H1 (cell line): ENCODE measurements around the gene PKDREJ. TPM values are rescaled to one million over a fixed set of nuclear protein-coding genes. Genes with fewer than 3 reads are reported as not detected.
A peak's percentile ranks its signal among the peaks of the same experiment; 100 is the strongest.

ENCODE experiments used
- CTCF ChIA-PET: fragments of 300-600 bp; sonication (Branson Sonifier 250); formaldehyde crosslinking; loops from one replicate; lab custom pipeline; 2021; ENCODE audit not compliant: partially characterized antibody; lab: Charles Lee
- POLR2A ChIA-PET: fragments of 300-600 bp; sonication (Branson Sonifier 250); formaldehyde crosslinking; loops from one replicate; lab custom pipeline; 2021; ENCODE audit warnings: inconsistent platforms; ENCODE audit not compliant: partially characterized antibody; lab: Charles Lee
- DNase-seq, 2 experiments: peaks; one replicate each; pipeline versions ENCODE4 v3.0.0 to v3.0.0-alpha.2; 2010 to 2022; ENCODE audit warnings: low spot score in 2 of 2, low read depth in 1 of 2, mixed read lengths in 1 of 2
- FAIRE-seq: peaks from 2 replicates; lab custom pipeline; 2011; peaks lifted over from hg19 to GRCh38; lab: Jason Lieb, UNC
- H2AFZ ChIP-seq: 2 replicates; pipeline ENCODE4 v1.8.1; 2012; ENCODE audit warnings: low read length, inconsistent platforms
- H2AK5ac ChIP-seq: 2 replicates; pipeline ENCODE4 v1.6.1; 2013; ENCODE audit warnings: low read depth, low read length
- H2BK120ac ChIP-seq: replicated peaks from 2 replicates; pipeline ENCODE3; 2013; ENCODE audit warnings: low read depth, low read length, inconsistent platforms
- H2BK12ac ChIP-seq: 2 replicates; pipeline ENCODE4 v1.6.1; 2013; ENCODE audit warnings: low read depth, low read length
- H2BK15ac ChIP-seq: 2 replicates; pipeline ENCODE4 v1.6.1; 2013; ENCODE audit warnings: low read length
- H2BK20ac ChIP-seq: 2 replicates; pipeline ENCODE4 v1.6.1; 2013; ENCODE audit warnings: low read length
- H2BK5ac ChIP-seq: 2 replicates; pipeline ENCODE4 v1.6.1; 2013; ENCODE audit warnings: low read depth, low read length
- H3K14ac ChIP-seq: 2 replicates; pipeline ENCODE4 v1.6.1; 2013; ENCODE audit warnings: inconsistent platforms; ENCODE audit not compliant: insufficient read length
- H3K18ac ChIP-seq: 2 replicates; pipeline ENCODE4 v1.6.1; 2013; ENCODE audit warnings: low read length; ENCODE audit errors: extremely low read depth
- H3K23ac ChIP-seq: 2 replicates; pipeline ENCODE4 v1.6.1; 2013; ENCODE audit warnings: inconsistent platforms; ENCODE audit not compliant: insufficient read length
- H3K23me2 ChIP-seq: 2 replicates; pipeline ENCODE4 v1.6.1; 2013; ENCODE audit warnings: low read depth, low read length
- H3K27ac ChIP-seq: 2 replicates; pipeline ENCODE4 v1.6.1; 2011; ENCODE audit warnings: low read depth, low read length, inconsistent platforms
- H3K27me3 ChIP-seq, 4 experiments: replicated peaks in 1 of 4; 1 replicate in 1 of 4; 2 replicates in 3 of 4; pipeline versions ENCODE4 v1.6.1 to v1.8.1; 2011 to 2013; ENCODE audit warnings: low read length in 3 of 4, mild to moderate bottlenecking in 3 of 4, inconsistent platforms in 2 of 4, mixed read lengths in 2 of 4, moderate library complexity in 1 of 4; ENCODE audit not compliant: control insufficient read depth in 3 of 4, insufficient read depth in 3 of 4; ENCODE audit errors: extremely low read depth in 1 of 4
- H3K36me3 ChIP-seq, 4 experiments: 2 replicates each; pipeline versions ENCODE4 v1.6.1 to v1.8.1; 2011 to 2013; ENCODE audit warnings: mild to moderate bottlenecking in 4 of 4, low read length in 3 of 4, moderate library complexity in 2 of 4, control low read depth in 1 of 4, inconsistent platforms in 1 of 4; ENCODE audit not compliant: insufficient read depth in 4 of 4, control insufficient read depth in 2 of 4
- H3K4ac ChIP-seq: replicated peaks from 2 replicates; pipeline ENCODE3; 2013; ENCODE audit warnings: low read length, low read depth, mixed read lengths, inconsistent platforms; ENCODE audit not compliant: insufficient read length
- H3K4me1 ChIP-seq, 4 experiments: replicated peaks in 1 of 4; 1 replicate in 1 of 4; 2 replicates in 3 of 4; pipeline versions ENCODE4 v1.6.1 to v1.8.1; 2011 to 2013; ENCODE audit warnings: low read length in 3 of 4, inconsistent platforms in 2 of 4, mixed read lengths in 1 of 4; ENCODE audit not compliant: insufficient read depth in 4 of 4, control insufficient read depth in 3 of 4
- H3K4me2 ChIP-seq, 2 experiments: 2 replicates each; pipeline versions ENCODE4 v1.6.1 to v1.8.1; 2011 to 2013; ENCODE audit warnings: low read depth in 2 of 2, low read length in 2 of 2, control low read depth in 1 of 2, inconsistent platforms in 1 of 2, mild to moderate bottlenecking in 1 of 2; ENCODE audit not compliant: insufficient read depth in 1 of 2
- H3K4me3 ChIP-seq, 4 experiments: fragments of 200-600, 300-600 bp in 1 of 4; sonication (generic), shearing (Covaris generic), sonication (Bioruptor Twin) in 1 of 4; 2 replicates each; pipeline versions ENCODE4 v1.5.1 to v1.8.1; 2011 to 2016; ENCODE audit warnings: low read length in 4 of 4, low read depth in 3 of 4, control low read depth in 2 of 4, inconsistent platforms in 2 of 4, mild to moderate bottlenecking in 2 of 4, mixed read lengths in 1 of 4, moderate library complexity in 1 of 4; ENCODE audit not compliant: insufficient read depth in 2 of 4; ENCODE audit errors: extremely low read depth in 1 of 4
- H3K56ac ChIP-seq: replicated peaks from 2 replicates; pipeline ENCODE3; 2013; ENCODE audit warnings: low read depth, mild to moderate bottlenecking, mixed read lengths, low read length, inconsistent platforms; ENCODE audit not compliant: insufficient read length
- H3K79me1 ChIP-seq: 2 replicates; pipeline ENCODE4 v1.6.1; 2013; ENCODE audit warnings: low read depth, low read length, control low read depth
- H3K79me2 ChIP-seq, 2 experiments: 2 replicates each; pipeline versions ENCODE4 v1.6.1 to v1.8.1; 2012 to 2013; ENCODE audit warnings: low read length in 2 of 2, mild to moderate bottlenecking in 2 of 2, inconsistent platforms in 1 of 2; ENCODE audit not compliant: insufficient read depth in 2 of 2, control insufficient read depth in 1 of 2
- H3K9ac ChIP-seq, 4 experiments: replicated peaks in 1 of 4; 1 replicate in 1 of 4; 2 replicates in 3 of 4; pipeline versions ENCODE4 v1.6.1 to v1.8.1; 2011 to 2013; ENCODE audit warnings: low read depth in 3 of 4, low read length in 3 of 4, control low read depth in 2 of 4, mild to moderate bottlenecking in 2 of 4, moderate library complexity in 2 of 4, inconsistent platforms in 1 of 4; ENCODE audit errors: extremely low read depth in 1 of 4
- H3K9me3 ChIP-seq, 2 experiments: 2 replicates each; pipeline versions ENCODE4 v1.6.1 to v1.8.1; 2012 to 2013; ENCODE audit warnings: mild to moderate bottlenecking in 2 of 2, moderate library complexity in 2 of 2, control low read depth in 1 of 2, inconsistent platforms in 1 of 2, low read depth in 1 of 2, low read length in 1 of 2, mixed read lengths in 1 of 2; ENCODE audit not compliant: insufficient read depth in 2 of 2
- H4K20me1 ChIP-seq, 2 experiments: replicated peaks in 1 of 2; 2 replicates each; pipeline versions ENCODE3 to v1.8.1; 2011 to 2013; ENCODE audit warnings: inconsistent platforms in 2 of 2, low read length in 2 of 2, mild to moderate bottlenecking in 1 of 2; ENCODE audit not compliant: insufficient read depth in 2 of 2, control insufficient read depth in 1 of 2
- H4K5ac ChIP-seq: 2 replicates; pipeline ENCODE4 v1.6.1; 2013; ENCODE audit warnings: low read length, low read depth, mixed read lengths, inconsistent platforms; ENCODE audit not compliant: insufficient read length
- H4K8ac ChIP-seq: 2 replicates; pipeline ENCODE4 v1.8.0; 2013; ENCODE audit warnings: mild to moderate bottlenecking, moderate library complexity, low read length, inconsistent platforms; ENCODE audit not compliant: insufficient read depth; ENCODE audit errors: extremely low read depth
- H4K91ac ChIP-seq: replicated peaks from 2 replicates; pipeline ENCODE3; 2013; ENCODE audit warnings: low read length, mixed read lengths, inconsistent platforms; ENCODE audit not compliant: insufficient read length
- CBX5 ChIP-seq: fragments of 300-800, 300-1000 bp; sonication (generic); IDR thresholded peaks from 2 replicates; pipeline ENCODE4 v1.7.1; 2016; ENCODE audit warnings: antibody characterized with exemption, low read length, low read depth
- CTBP2 ChIP-seq: IDR thresholded peaks from 2 replicates; pipeline ENCODE4 v1.7.0; 2011; ENCODE audit warnings: borderline replicate concordance, mild to moderate bottlenecking, moderate library complexity, mixed read lengths, low read length; ENCODE audit not compliant: insufficient read depth, insufficient read length
- GTF2F1 ChIP-seq: IDR thresholded peaks from 2 replicates; pipeline ENCODE4 v1.6.1; 2012; ENCODE audit warnings: low read depth, low read length, improper control_type of control experiment, borderline replicate concordance
- PHF8 ChIP-seq: fragments of 200-600 bp; sonication (generic); conservative IDR thresholded peaks from 2 replicates; pipeline ENCODE4 v1.7.1; 2012; ENCODE audit warnings: low read depth, mild to moderate bottlenecking, inconsistent platforms, low read length, moderate library complexity
- POLR2A ChIP-seq, 2 experiments: IDR thresholded peaks; 1 replicate in 1 of 2; 2 replicates in 1 of 2; pipeline ENCODE4 v1.6.1; 2011; ENCODE audit warnings: low read depth in 2 of 2, low read length in 2 of 2, mild to moderate bottlenecking in 2 of 2; ENCODE audit errors: control extremely low read depth in 1 of 2
- SUZ12 ChIP-seq: fragments of 200-600 bp; sonication (generic); IDR thresholded peaks from 2 replicates; pipeline ENCODE4 v1.6.1; 2012; ENCODE audit warnings: mild to moderate bottlenecking, inconsistent platforms, low read length, moderate library complexity, mixed read lengths
- YY1 ChIP-seq: IDR thresholded peaks from 2 replicates; pipeline ENCODE4 v1.6.1; 2011; ENCODE audit warnings: low read depth, mild to moderate bottlenecking, low read length
- WGBS, 2 experiments: shearing (Covaris generic) in 1 of 2; methylation state at CpG; one replicate each; pipeline versions ENCODE4 v1.1.6 to v1.1.7; 2013 to 2015; ENCODE audit warnings: low lambda C conversion rate in 2 of 2, mixed read lengths in 2 of 2, inconsistent platforms in 1 of 2, low coverage in 1 of 2, missing lambda C conversion rate in 1 of 2; ENCODE audit not compliant: insufficient replicate concordance in 2 of 2, insufficient coverage in 1 of 2, insufficient read length in 1 of 2; ENCODE audit errors: extremely low coverage in 1 of 2, missing lambda C conversion rate in 1 of 2; 5-methylcytosine and 5-hydroxymethylcytosine counted together
- long read RNA-seq, 2 experiments: library from RNA in 1 of 2; library from capped mRNA in 1 of 2; stranded (forward); transcript quantifications; one replicate each; pipeline ENCODE4 v2.0.0, GENCODE V29; 2021; ENCODE audit warnings: inconsistent platforms in 1 of 2
- polyA minus RNA-seq, 3 experiments: library from RNA; depleted of rRNA, polyadenylated mRNA; stranded (reverse); fragments of >200 nt; gene quantifications; 1 replicate in 2 of 3; 2 replicates in 1 of 3; pipeline ENCODE4 v1.2.3, GENCODE V29; 2011
- polyA plus RNA-seq, 7 experiments: library from polyadenylated mRNA; depleted of rRNA in 3 of 7; stranded (reverse) in 5 of 7; unstranded in 2 of 7; fragments of >200 nt in 5 of 7; fragments of 200-250 nt in 2 of 7; gene quantifications; 1 replicate in 5 of 7; 2 replicates in 1 of 7; 4 replicates in 1 of 7; pipeline versions ENCODE4 v1.2.1 to v1.2.3, GENCODE V29; 2011 to 2013; ENCODE audit warnings: missing spikeins in 2 of 7, mixed read lengths in 2 of 7
- total RNA-seq: library from RNA; stranded (reverse); fragmentation: NEBNext Ultra II Directional; extraction: Animal tissue kit (Norgen Biotek cat#: 25700); gene quantifications from 2 replicates; pipeline ENCODE4 v1.2.1, GENCODE V29; 2021
- TF ChIP-seq, protein P1 (sequence below): IDR thresholded peaks from 2 replicates; pipeline ENCODE4 v1.6.1; 2012; ENCODE audit warnings: inconsistent platforms

PKDREJ gene
- total RNA-seq (0.04 and 0.11 TPM in 2 replicates), polyA plus RNA-seq (2011; rRNA removed) (0.02 TPM in 2 replicates), polyA minus RNA-seq (2011; rRNA and poly(A)+ RNA removed) (0.09 TPM in 1 of 2 replicates, not detected in the other)
- 0.03 TPM for polyA plus RNA-seq (2011; cell fraction: cytosol; rRNA removed)
- 0.04 TPM for polyA plus RNA-seq (2011; cell fraction: nucleus; rRNA removed)
- polyA plus RNA-seq (2012, experiment 1 of 2) = 0.09 to 0.21 TPM (median 0.12 TPM) in 4 replicates
- 0.03 TPM for polyA plus RNA-seq (2012, experiment 2 of 2)
- polyA plus RNA-seq (2013, experiment 1 of 2) = 0.02 TPM
- polyA plus RNA-seq (2013, experiment 2 of 2) = 0.04 TPM
- not detected for polyA minus RNA-seq (2011; cell fraction: cytosol; rRNA and poly(A)+ RNA removed)
- polyA minus RNA-seq (2011; cell fraction: nucleus; rRNA and poly(A)+ RNA removed) = 0.20 TPM
- long read RNA-seq, experiment 1 = 0 reads
- long read RNA-seq, experiment 2 = 0 reads

DNA sequence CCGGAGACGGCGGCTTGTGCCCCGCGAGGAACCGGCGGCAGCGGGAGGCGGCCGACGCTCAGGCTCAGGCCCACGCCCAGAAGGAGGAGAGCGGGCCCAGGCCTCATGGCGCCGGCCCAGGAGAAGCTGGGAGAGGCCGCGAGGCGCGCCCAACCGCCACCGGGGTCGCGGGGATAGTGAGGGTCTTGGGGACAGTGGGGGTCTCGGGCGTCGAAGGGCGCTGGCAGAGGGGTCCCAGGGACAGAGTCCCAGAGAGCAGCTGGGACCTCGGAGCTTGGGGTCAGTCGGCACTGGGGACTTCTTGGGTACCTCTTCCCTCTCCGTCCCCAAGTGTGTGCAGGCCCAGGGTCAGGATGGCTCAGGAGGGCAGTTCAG lies at the start of gene PKDREJ:
TSS of gene PKDREJ (minus strand) at position 128 of the 375 bp plus-strand sequence. CDS start at position 107, 21 bp downstream.
- Histone ChIP-seq H2AK5ac (no peak within 1 kb of the TSS), H4K20me1 (no peaks in the 10 kb centered on the region), H3K56ac (no peak within 1 kb of the TSS), H4K91ac (no peak within 1 kb of the TSS), H2AFZ (peak within 1 kb of the TSS; percentile 48; the same call in 1 of the 2 replicates), H3K4me3 (peak within 1 kb of the TSS; percentile 18 to 52 (median 19); a peak in 6 of 8 replicates), H3K36me3 (no peaks in the 10 kb centered on the region), H2BK12ac (no peak within 1 kb of the TSS), H3K9ac (no peak within 1 kb of the TSS), H2BK15ac (no peak within 1 kb of the TSS), H3K23me2 (peaks cover 2% of the 10 kb centered on the region; the same call in 1 of the 2 replicates), H3K14ac (no peak within 1 kb of the TSS), H3K9me3 (peaks cover 5 to 12% of the 10 kb centered on the region in 2 experiments; a peak in 3 of 4 replicates), H3K4ac (no peak within 1 kb of the TSS), H4K5ac (no peak within 1 kb of the TSS), H3K79me1 (no peaks in the 10 kb centered on the region; the same call in 1 of the 2 replicates), H3K23ac (no peak within 1 kb of the TSS), H2BK20ac (no peak within 1 kb of the TSS), H3K79me2 (no peaks in the 10 kb centered on the region), H3K18ac (no peak within 1 kb of the TSS; the same call in 1 of the 2 replicates), H2BK120ac (no peak within 1 kb of the TSS), H3K27me3 (peaks cover 18 to 52% (median 35%) of the 10 kb centered on the region in 4 experiments), H3K4me2 (peak within 1 kb of the TSS; percentile 50 to 68), H3K4me1 (no peaks in the 10 kb centered on the region; a peak in 1 of 7 replicates), H2BK5ac (no peak within 1 kb of the TSS), H3K27ac (no peak within 1 kb of the TSS), H4K8ac (peak within 1 kb of the TSS; percentile 20)
- ChIA-PET POLR2A (interaction anchor here (0.7 to 2.9 kb wide), 4 partner anchors 13 to 72 kb away, joined by 3 to 13 read pairs (median 4); partner anchors contain the start of gene CDPF1), CTCF (interaction anchor here (0.9 to 2.0 kb wide), 11 partner anchors 12 to 131 kb away, joined by 3 to 8 read pairs (median 3); no protein-coding TSS in a partner anchor)
- DNase-seq (peak in 1 of 2 experiments; percentile 68), FAIRE-seq (no peak)
- 48% methylated on average over 21 of the region's 30 CpGs; no CpG with 5 or more reads in 1 of the 2 experiments for WGBS, 2 experiments
- TF ChIP-seq GTF2F1 (no peak), CTBP2 (no peak), YY1 (no peak), PHF8 (0 out of 2 replicates have a peak, but pooled peaks have one; percentile 26), SUZ12 (peak; percentile 51; the same call in 1 of the 2 replicates), POLR2A (IDR thresholded peaks at IDR 0.05; ENCODE audit: control extremely low read depth in 1 of 2, low read depth in 2 of 2, low read length in 2 of 2) (no peak), CBX5 (no peak)
- TF ChIP-seq, protein P1, sequence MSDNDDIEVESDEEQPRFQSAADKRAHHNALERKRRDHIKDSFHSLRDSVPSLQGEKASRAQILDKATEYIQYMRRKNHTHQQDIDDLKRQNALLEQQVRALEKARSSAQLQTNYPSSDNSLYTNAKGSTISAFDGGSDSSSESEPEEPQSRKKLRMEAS = peak; percentile 62; the same call in 1 of the 2 replicates
